Nucleus accumbens (tissue), 56 donors: ENCODE measurements around the gene FGFR4.

Source experiments
- DNase-seq, 56 donors: peaks; one replicate each; lab custom pipeline; 2025; lab: John Stamatoyannopoulos, UW

Gene FGFR4

GRCh38 chr5:177083357-177083756 lies 3.4 kb upstream of the FGFR4 start:
- DNase-seq, result no peak

GRCh38 chr5:177084175-177084574 lies 2.5 kb upstream of the FGFR4 start:
- no peak for DNase-seq

- no peak for DNase-seq
Measured at GRCh38 chr5:177085985-177086653, 596 bp upstream of the FGFR4 start.

GRCh38 chr5:177087398-177088005 lies 787 bp downstream of the FGFR4 start:
- no peak for DNase-seq

GRCh38 chr5:177089127-177089526 lies 2.4 kb downstream of the FGFR4 start:
- no peak for DNase-seq

- no peak for DNase-seq
Measured at GRCh38 chr5:177089825-177090641, 3.3 kb downstream of the FGFR4 start.

GRCh38 chr5:177090813-177091212 lies 4.1 kb downstream of the FGFR4 start:
- no peak for DNase-seq

- no peak for DNase-seq
Measured at GRCh38 chr5:177091232-177091631, 4.5 kb downstream of the FGFR4 start.

GRCh38 chr5:177092178-177093081 lies 5.7 kb downstream of the FGFR4 start:
- DNase-seq, result no peak

GRCh38 chr5:177093082-177093712 lies 6.5 kb downstream of the FGFR4 start:
- no peak for DNase-seq

- DNase-seq, result no peak
Measured at GRCh38 chr5:177093803-177094202, 7.1 kb downstream of the FGFR4 start.

- DNase-seq, result no peak
Measured at GRCh38 chr5:177094224-177095087, 7.7 kb downstream of the FGFR4 start.

GRCh38 chr5:177095088-177095669 lies 8.5 kb downstream of the FGFR4 start:
- DNase-seq, result no peak

- no peak for DNase-seq
Measured at GRCh38 chr5:177096162-177097015, 9.7 kb downstream of the FGFR4 start.

GRCh38 chr5:177097016-177097985 lies 10.6 kb downstream of the FGFR4 start:
- no peak for DNase-seq

- no peak for DNase-seq
Measured at GRCh38 chr5:177098120-177098469, 11.4 kb downstream of the FGFR4 start.
